H1 (cell line): ENCODE results near the gene TMEM106A.

Experiments
- ATF2 ChIP-seq: IDR thresholded peaks from 2 replicates; pipeline ENCODE4 v1.6.1; 2012; ENCODE audit warnings: low read length, inconsistent platforms
- ATF3 ChIP-seq: IDR thresholded peaks from 2 replicates; pipeline ENCODE4 v1.6.1; 2011; ENCODE audit warnings: low read depth, mild to moderate bottlenecking, low read length; ENCODE audit not compliant: insufficient read depth
- BRCA1 ChIP-seq: IDR thresholded peaks from 2 replicates; pipeline ENCODE4 v1.6.1; 2012; ENCODE audit warnings: low read depth, low read length, improper control_type of control experiment
- CTCF ChIP-seq, 3 experiments: IDR thresholded peaks; 1 replicate in 2 of 3; 2 replicates in 1 of 3; pipeline versions ENCODE4 v1.5.1 to v1.6.1; 2011; ENCODE audit warnings: low read length in 3 of 3, mild to moderate bottlenecking in 3 of 3, inconsistent platforms in 2 of 3, low read depth in 1 of 3, moderate library complexity in 1 of 3; ENCODE audit not compliant: insufficient read depth in 1 of 3; ENCODE audit errors: control extremely low read depth in 1 of 3
- EP300 ChIP-seq, 2 experiments: IDR thresholded peaks; 1 replicate in 1 of 2; 2 replicates in 1 of 2; pipeline ENCODE4 v1.6.1; 2011 to 2012; ENCODE audit warnings: low read depth in 2 of 2, low read length in 2 of 2, mild to moderate bottlenecking in 2 of 2, borderline replicate concordance in 1 of 2, inconsistent platforms in 1 of 2, moderate library complexity in 1 of 2
- EZH2 ChIP-seq: fragments of 200-600 bp; sonication (generic); IDR thresholded peaks from 2 replicates; pipeline ENCODE4 v1.7.1; 2012; ENCODE audit warnings: low read depth, mild to moderate bottlenecking, moderate library complexity, low read length, inconsistent platforms; ENCODE audit not compliant: severe bottlenecking
- HDAC2 ChIP-seq, 2 experiments: fragments of 300-600 bp in 1 of 2; sonication (generic) in 1 of 2; IDR thresholded peaks; 2 replicates each; pipeline ENCODE4 v1.6.1; 2011 to 2012; ENCODE audit warnings: low read depth in 2 of 2, low read length in 2 of 2, mild to moderate bottlenecking in 2 of 2, moderate library complexity in 2 of 2, borderline replicate concordance in 1 of 2, inconsistent platforms in 1 of 2
- JUND ChIP-seq: IDR thresholded peaks from 2 replicates; pipeline ENCODE4 v1.6.1; 2011; ENCODE audit warnings: mild to moderate bottlenecking, improper control_type of control experiment, low read length
- KDM4A ChIP-seq: IDR thresholded peaks from one replicate; pipeline ENCODE4 v1.7.1; 2012; ENCODE audit warnings: low read depth, mild to moderate bottlenecking, moderate library complexity, low read length, inconsistent platforms; ENCODE audit not compliant: severe bottlenecking
- POLR2A ChIP-seq, 2 experiments: IDR thresholded peaks; 1 replicate in 1 of 2; 2 replicates in 1 of 2; pipeline ENCODE4 v1.6.1; 2011; ENCODE audit warnings: low read depth in 2 of 2, low read length in 2 of 2, mild to moderate bottlenecking in 2 of 2; ENCODE audit errors: control extremely low read depth in 1 of 2
- SRF ChIP-seq: IDR thresholded peaks from 2 replicates; pipeline ENCODE4 v1.6.1; 2011; ENCODE audit warnings: mild to moderate bottlenecking, low read depth, low read length, moderate library complexity
- YY1 ChIP-seq: IDR thresholded peaks from 2 replicates; pipeline ENCODE4 v1.6.1; 2011; ENCODE audit warnings: low read depth, mild to moderate bottlenecking, low read length

GRCh38 chr17:43183921-43184320, 27.8 kb upstream of the TMEM106A start:
- TF ChIP-seq CTCF (IDR thresholded peaks at IDR 0.05; ENCODE audit: control extremely low read depth in 1 of 3, insufficient read depth in 1 of 3, low read depth in 1 of 3, low read length in 3 of 3), result no peak
- TF ChIP-seq SRF, result no peak
- TF ChIP-seq YY1, result no peak
- TF ChIP-seq HDAC2 (IDR thresholded peaks at IDR 0.05; ENCODE audit: borderline replicate concordance in 1 of 2, low read depth in 2 of 2, low read length in 2 of 2), result no peak
- TF ChIP-seq ATF3, result no peak
- TF ChIP-seq POLR2A (IDR thresholded peaks at IDR 0.05; ENCODE audit: control extremely low read depth in 1 of 2, low read depth in 2 of 2, low read length in 2 of 2), result no peak
- TF ChIP-seq EZH2, result no peak
- TF ChIP-seq JUND, result no peak
- TF ChIP-seq EP300 (IDR thresholded peaks at IDR 0.05; ENCODE audit: borderline replicate concordance in 1 of 2, low read depth in 2 of 2, low read length in 2 of 2), result no peak
- TF ChIP-seq KDM4A, result no peak
- no peak for TF ChIP-seq ATF2
- no peak for TF ChIP-seq BRCA1
